Gastroesophageal sphincter (tissue), 3 donors: ENCODE results near the gene PANX2.

Source experiments
- CTCF ChIP-seq, 4 experiments: fragments of 200-600 bp in 2 of 4; fragments of 450-650 bp in 2 of 4; sonication (generic) in 1 of 4; IDR thresholded peaks; one replicate each; pipeline ENCODE4 v1.5.1; 2017 to 2019; ENCODE audit warnings: antibody characterized with exemption in 4 of 4, mild to moderate bottlenecking in 2 of 4, moderate library complexity in 2 of 4
- EP300 ChIP-seq: sonication (generic); formaldehyde crosslinking; IDR thresholded peaks from one replicate; pipeline ENCODE4 v1.6.1; 2017; ENCODE audit warnings: antibody characterized with exemption, mild to moderate bottlenecking
- POLR2AphosphoS5 ChIP-seq: sonication (generic); formaldehyde crosslinking; IDR thresholded peaks from one replicate; pipeline ENCODE4 v1.6.1; 2017; ENCODE audit warnings: antibody characterized with exemption

- no peak for TF ChIP-seq POLR2AphosphoS5
- TF ChIP-seq CTCF (IDR thresholded peaks at IDR 0.05) = peak in 1 of 4 experiments; percentile 66
- no peak for TF ChIP-seq EP300
Observed at GRCh38 chr22:50190182-50190940, 19.8 kb downstream of the PANX2 start.
